DND-41 (cell line): Measurements from ENCODE around the gene KCTD3.

ENCODE experiments used
- ATAC-seq: fragments of 200-7000 bp; cut with Tn5 transposase; 3 replicates; pipeline ENCODE4 v1.9.1; 2021; ENCODE audit warnings: low read depth; ENCODE audit not compliant: insufficient read depth
- DNase-seq: peaks from one replicate; pipeline ENCODE4 v3.0.0-alpha.2; 2020
- H2AFZ ChIP-seq: 2 replicates; pipeline ENCODE4 v1.6.0; 2012; ENCODE audit warnings: low read depth, low read length
- H3K27ac ChIP-seq: 2 replicates; pipeline ENCODE4 v1.5.1; 2012; ENCODE audit warnings: low read length, inconsistent platforms
- H3K27me3 ChIP-seq: fragments of 200-600 bp; sonication (generic); 2 replicates; pipeline ENCODE4 v1.6.0; 2012; ENCODE audit warnings: low read length, mild to moderate bottlenecking, inconsistent platforms; ENCODE audit not compliant: insufficient read depth, poor library complexity
- H3K36me3 ChIP-seq: 2 replicates; pipeline ENCODE4 v1.5.1; 2012; ENCODE audit warnings: low read length, inconsistent platforms; ENCODE audit not compliant: insufficient read depth
- H3K4me1 ChIP-seq: 2 replicates; pipeline ENCODE4 v1.5.1; 2012; ENCODE audit warnings: mild to moderate bottlenecking, low read length; ENCODE audit not compliant: insufficient read depth
- H3K4me2 ChIP-seq: 2 replicates; pipeline ENCODE4 v1.6.0; 2012; ENCODE audit warnings: mild to moderate bottlenecking, moderate library complexity, low read length, inconsistent platforms; ENCODE audit not compliant: insufficient read depth
- H3K4me3 ChIP-seq, 2 experiments: fragments of 200-600 bp in 1 of 2; shearing (Covaris generic) in 1 of 2; 2 replicates each; pipeline ENCODE4 v1.5.1; 2012 to 2016; ENCODE audit warnings: inconsistent platforms in 2 of 2, low read length in 2 of 2, mild to moderate bottlenecking in 2 of 2, low read depth in 1 of 2, moderate library complexity in 1 of 2
- H3K79me2 ChIP-seq: 2 replicates; pipeline ENCODE4 v1.6.0; 2012; ENCODE audit warnings: low read length, inconsistent platforms; ENCODE audit not compliant: insufficient read depth
- H3K9ac ChIP-seq: 2 replicates; pipeline ENCODE4 v1.6.0; 2012; ENCODE audit warnings: low read depth, mild to moderate bottlenecking, inconsistent platforms, low read length, moderate library complexity
- H3K9me3 ChIP-seq: 2 replicates; pipeline ENCODE4 v1.5.1; 2012; ENCODE audit warnings: low read length, moderate library complexity, mild to moderate bottlenecking, inconsistent platforms; ENCODE audit not compliant: insufficient read depth, severe bottlenecking
- H4K20me1 ChIP-seq: 2 replicates; pipeline ENCODE4 v1.6.0; 2012; ENCODE audit warnings: low read length; ENCODE audit not compliant: insufficient read depth
- EZH2 ChIP-seq: IDR thresholded peaks from 3 replicates; pipeline ENCODE4 v1.6.1; 2012; ENCODE audit warnings: borderline replicate concordance, low read depth, mild to moderate bottlenecking, moderate library complexity, low read length, inconsistent platforms; ENCODE audit not compliant: severe bottlenecking
- TF ChIP-seq, protein P1 (sequence below): IDR thresholded peaks from 2 replicates; pipeline ENCODE4 v1.5.1; 2012; ENCODE audit warnings: borderline replicate concordance, low read length, moderate library complexity, mild to moderate bottlenecking; ENCODE audit not compliant: poor library complexity, severe bottlenecking; ENCODE audit errors: extremely low read depth

The KCTD3 gene

DNA sequence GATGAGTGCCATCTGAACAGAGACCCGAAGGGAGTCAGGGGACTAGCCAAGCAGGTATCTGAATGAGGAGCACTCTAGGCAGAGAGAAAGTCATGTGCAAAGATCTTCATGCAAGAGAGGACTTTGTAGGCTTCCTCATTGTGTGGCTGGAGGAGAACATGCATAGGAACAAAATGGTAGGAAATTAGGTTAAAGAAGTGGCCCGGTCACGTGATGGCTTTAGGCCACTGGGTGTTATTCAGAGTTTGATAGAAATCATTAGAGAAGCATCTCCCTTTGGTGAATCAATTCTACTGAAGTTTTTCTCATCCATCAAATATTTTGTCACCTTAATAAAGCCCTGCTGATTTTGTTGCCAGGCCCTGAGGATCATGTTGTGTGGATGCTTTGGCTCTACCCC, 45.8 kb upstream of the KCTD3 start:
- TF ChIP-seq, protein P1, sequence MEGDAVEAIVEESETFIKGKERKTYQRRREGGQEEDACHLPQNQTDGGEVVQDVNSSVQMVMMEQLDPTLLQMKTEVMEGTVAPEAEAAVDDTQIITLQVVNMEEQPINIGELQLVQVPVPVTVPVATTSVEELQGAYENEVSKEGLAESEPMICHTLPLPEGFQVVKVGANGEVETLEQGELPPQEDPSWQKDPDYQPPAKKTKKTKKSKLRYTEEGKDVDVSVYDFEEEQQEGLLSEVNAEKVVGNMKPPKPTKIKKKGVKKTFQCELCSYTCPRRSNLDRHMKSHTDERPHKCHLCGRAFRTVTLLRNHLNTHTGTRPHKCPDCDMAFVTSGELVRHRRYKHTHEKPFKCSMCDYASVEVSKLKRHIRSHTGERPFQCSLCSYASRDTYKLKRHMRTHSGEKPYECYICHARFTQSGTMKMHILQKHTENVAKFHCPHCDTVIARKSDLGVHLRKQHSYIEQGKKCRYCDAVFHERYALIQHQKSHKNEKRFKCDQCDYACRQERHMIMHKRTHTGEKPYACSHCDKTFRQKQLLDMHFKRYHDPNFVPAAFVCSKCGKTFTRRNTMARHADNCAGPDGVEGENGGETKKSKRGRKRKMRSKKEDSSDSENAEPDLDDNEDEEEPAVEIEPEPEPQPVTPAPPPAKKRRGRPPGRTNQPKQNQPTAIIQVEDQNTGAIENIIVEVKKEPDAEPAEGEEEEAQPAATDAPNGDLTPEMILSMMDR, result no peak
- TF ChIP-seq EZH2, result no peak
- H3K4me2 ChIP-seq, result no peak overlapping the region
- no peaks in the 10 kb centered on the region for H3K36me3 ChIP-seq
- H3K4me3 ChIP-seq, result no peak overlapping the region
- no peak overlapping the region for H3K9ac ChIP-seq
- H3K9me3 ChIP-seq, result no peaks in the 10 kb centered on the region
- H4K20me1 ChIP-seq, result no peaks in the 10 kb centered on the region
- no peak overlapping the region for H3K27ac ChIP-seq
- no peaks in the 10 kb centered on the region for H3K4me1 ChIP-seq
- no peak overlapping the region for H2AFZ ChIP-seq
- no peaks in the 10 kb centered on the region for H3K79me2 ChIP-seq
- DNase-seq, result no peak
- ATAC-seq, result no peak
- H3K27me3 ChIP-seq, result no peaks in the 10 kb centered on the region

DNA sequence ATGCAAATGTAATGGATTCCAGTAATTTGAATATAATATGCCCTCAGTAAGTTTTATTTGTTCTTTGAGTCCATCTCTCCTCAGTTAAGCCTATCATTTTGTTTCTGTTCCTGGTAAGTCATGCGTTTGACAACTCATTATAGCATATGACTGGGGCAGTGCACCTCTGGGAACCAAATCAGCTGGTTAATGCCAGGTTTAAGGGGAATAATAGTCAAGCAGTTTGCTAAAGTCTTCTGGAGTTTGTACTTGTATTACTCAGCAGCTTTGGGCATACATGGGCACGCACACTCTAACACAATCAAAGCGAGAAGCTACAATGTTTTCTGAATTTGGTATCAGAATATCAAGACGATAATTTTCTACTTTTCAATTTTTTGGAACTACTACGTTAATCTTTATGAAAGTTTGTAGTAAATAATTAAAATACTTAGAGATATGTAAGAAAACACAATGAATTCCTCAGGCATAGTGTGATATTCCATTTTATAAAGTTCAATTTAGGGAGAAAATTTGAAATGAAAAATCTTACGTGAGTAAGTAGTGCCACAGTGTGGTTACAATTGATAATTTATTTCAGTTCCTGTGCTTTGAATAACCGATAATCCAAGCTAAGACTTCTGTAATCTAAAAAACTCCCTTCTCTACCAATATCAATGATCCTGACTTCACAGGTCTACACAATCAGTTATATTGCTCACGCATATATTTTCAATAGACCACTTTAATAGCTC, 43.8 kb upstream of the KCTD3 start:
- no peak overlapping the region for H2AFZ ChIP-seq
- no peak for ATAC-seq
- no peaks in the 10 kb centered on the region for H3K27me3 ChIP-seq
- H3K9ac ChIP-seq, result no peak overlapping the region
- H3K4me3 ChIP-seq, result no peak overlapping the region
- H3K27ac ChIP-seq, result no peak overlapping the region
- no peaks in the 10 kb centered on the region for H4K20me1 ChIP-seq
- H3K9me3 ChIP-seq, result no peaks in the 10 kb centered on the region
- no peak for DNase-seq
- no peaks in the 10 kb centered on the region for H3K4me1 ChIP-seq
- no peaks in the 10 kb centered on the region for H3K36me3 ChIP-seq
- TF ChIP-seq EZH2, result no peak
- TF ChIP-seq, protein P1, result no peak
- H3K4me2 ChIP-seq, result no peak overlapping the region
- no peaks in the 10 kb centered on the region for H3K79me2 ChIP-seq

DNA sequence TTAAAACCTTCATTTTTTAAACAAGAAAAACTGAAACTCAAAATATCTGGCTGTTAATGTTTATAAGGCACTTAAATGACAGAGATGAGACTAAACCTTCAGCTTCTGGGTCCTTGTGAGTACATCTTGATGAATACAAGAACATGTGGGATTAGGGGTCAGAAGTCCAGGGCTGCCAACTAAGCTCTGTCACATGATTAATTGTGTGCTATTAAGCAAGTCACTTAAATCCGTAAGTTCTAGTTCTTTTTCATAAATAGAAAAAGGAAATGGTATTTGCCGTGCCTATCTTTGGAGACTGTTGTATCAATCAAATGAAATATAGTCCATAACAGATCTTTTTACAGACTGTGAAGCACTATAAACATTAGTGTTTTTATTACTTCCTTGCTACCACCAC, 43.2 kb upstream of the KCTD3 start:
- Histone ChIP-seq H4K20me1 (no peaks in the 10 kb centered on the region), H2AFZ (no peak overlapping the region), H3K4me2 (no peak overlapping the region), H3K27me3 (peaks cover 2% of the 10 kb centered on the region), H3K9ac (no peak overlapping the region), H3K79me2 (no peaks in the 10 kb centered on the region), H3K27ac (no peak overlapping the region), H3K4me1 (no peaks in the 10 kb centered on the region), H3K4me3 (no peak overlapping the region), H3K9me3 (no peaks in the 10 kb centered on the region), H3K36me3 (no peaks in the 10 kb centered on the region)
- DNase-seq (no peak), ATAC-seq (no peak)
- TF ChIP-seq, protein P1, result no peak
- TF ChIP-seq EZH2, result no peak
